HEK293 (cell line): ENCODE results near the gene ZSCAN2.
A peak's percentile ranks its signal among the peaks of the same experiment; 100 is the strongest.

Source experiments
- CTCF ChIA-PET: fragments of 350-600 bp; formaldehyde crosslinking; extraction: SDS; loops from one replicate; lab custom pipeline; 2021; ENCODE audit warnings: antibody characterized with exemption; lab: Yijun Ruan, JAX
- POLR2A ChIA-PET: fragments of 300-600 bp; formaldehyde crosslinking; extraction: SDS; loops from one replicate; lab custom pipeline; 2020; ENCODE audit warnings: antibody characterized with exemption, inconsistent platforms; lab: Yijun Ruan, JAX
- H3K27ac ChIP-seq: fragments of 200-500 bp; sonication (Bioruptor generic); 2 replicates; pipeline ENCODE4 v1.5.1; 2014; ENCODE audit warnings: low read depth, low read length, control low read depth, inconsistent platforms; ENCODE audit errors: extremely low read depth
- H3K36me3 ChIP-seq, 2 experiments: fragments of 200-500 bp in 1 of 2; sonication (Bioruptor generic) in 1 of 2; 1 replicate in 1 of 2; 2 replicates in 1 of 2; pipeline ENCODE4 v1.5.1; 2014 to 2017; ENCODE audit warnings: inconsistent platforms in 2 of 2, low read length in 2 of 2; ENCODE audit not compliant: control insufficient read depth in 2 of 2, insufficient read depth in 1 of 2
- H3K4me1 ChIP-seq: fragments of 200-500 bp; sonication (Bioruptor generic); 2 replicates; pipeline ENCODE4 v1.5.1; 2014; ENCODE audit warnings: mild to moderate bottlenecking, low read length, inconsistent platforms; ENCODE audit not compliant: control insufficient read depth, insufficient read depth
- H3K4me3 ChIP-seq: 2 replicates; pipeline ENCODE4 v1.5.1; 2011; ENCODE audit warnings: low read depth, mild to moderate bottlenecking, control low read depth, low read length, moderate library complexity
- H3K9me3 ChIP-seq: fragments of 200-500 bp; sonication (Bioruptor generic); 2 replicates; pipeline ENCODE4 v1.5.1; 2014; ENCODE audit warnings: low read depth, low read length, inconsistent platforms; ENCODE audit not compliant: control insufficient read depth, insufficient read depth
- GFI1B ChIP-seq: fragments of 450-650 bp; formaldehyde crosslinking; IDR thresholded peaks from 2 replicates; pipeline ENCODE4 v1.5.1; 2016; ENCODE audit warnings: missing biosample characterization, missing genetic modification characterization
- GLI2 ChIP-seq: fragments of 450-650 bp; formaldehyde crosslinking; IDR thresholded peaks from 2 replicates; pipeline ENCODE4; 2017; ENCODE audit warnings: missing biosample characterization, missing genetic modification characterization, low read depth, borderline replicate concordance
- GLIS2 ChIP-seq: fragments of 450-650 bp; formaldehyde crosslinking; IDR thresholded peaks from 2 replicates; pipeline ENCODE4 v1.5.1; 2016; ENCODE audit warnings: missing biosample characterization, missing genetic modification characterization
- HOXD13 ChIP-seq: sonication (generic); formaldehyde crosslinking; IDR thresholded peaks from 2 replicates; pipeline ENCODE4 v1.8.0; 2022; ENCODE audit warnings: missing genetic modification reagents, borderline replicate concordance
- KLF1 ChIP-seq: fragments of 450-650 bp; formaldehyde crosslinking; IDR thresholded peaks from 2 replicates; pipeline ENCODE4 v1.5.1; 2016; ENCODE audit warnings: missing biosample characterization, missing genetic modification characterization
- KLF9 ChIP-seq: fragments of 450-650 bp; formaldehyde crosslinking; IDR thresholded peaks from 2 replicates; pipeline ENCODE4 v1.5.1; 2016; ENCODE audit warnings: missing biosample characterization, missing genetic modification characterization, low read depth
- MZF1 ChIP-seq: fragments of 450-650 bp; formaldehyde crosslinking; IDR thresholded peaks from 2 replicates; pipeline ENCODE4 v1.5.1; 2017; ENCODE audit warnings: missing biosample characterization, missing genetic modification characterization, borderline replicate concordance
- SP7 ChIP-seq: fragments of 450-650 bp; formaldehyde crosslinking; IDR thresholded peaks from 2 replicates; pipeline ENCODE4 v1.5.1; 2016; ENCODE audit warnings: missing biosample characterization, missing genetic modification characterization
- ZFP37 ChIP-seq: fragments of 450-650 bp; formaldehyde crosslinking; IDR thresholded peaks from 2 replicates; pipeline ENCODE4 v1.5.1; 2016; ENCODE audit warnings: missing biosample characterization, missing genetic modification characterization
- ZNF133 ChIP-seq: fragments of 450-650 bp; formaldehyde crosslinking; IDR thresholded peaks from 2 replicates; pipeline ENCODE4 v1.5.1; 2016; ENCODE audit warnings: missing biosample characterization, missing genetic modification characterization
- ZNF24 ChIP-seq: fragments of 450-650 bp; formaldehyde crosslinking; IDR thresholded peaks from 2 replicates; pipeline ENCODE4 v1.5.1; 2016; ENCODE audit warnings: missing biosample characterization, missing genetic modification characterization
- ZNF311 ChIP-seq: fragments of 450-650 bp; formaldehyde crosslinking; IDR thresholded peaks from 2 replicates; pipeline ENCODE4 v1.5.1; 2017; ENCODE audit warnings: missing biosample characterization, missing genetic modification characterization, borderline replicate concordance
- ZNF335 ChIP-seq: fragments of 450-650 bp; formaldehyde crosslinking; conservative IDR thresholded peaks from 2 replicates; pipeline ENCODE4 v1.5.1; 2016; ENCODE audit warnings: missing biosample characterization, missing genetic modification characterization
- ZNF341 ChIP-seq: fragments of 450-650 bp; formaldehyde crosslinking; IDR thresholded peaks from 2 replicates; pipeline ENCODE4; 2016; ENCODE audit warnings: low read depth, missing biosample characterization, missing genetic modification characterization
- ZNF48 ChIP-seq: fragments of 450-650 bp; formaldehyde crosslinking; IDR thresholded peaks from 2 replicates; pipeline ENCODE4 v1.5.1; 2016; ENCODE audit warnings: missing biosample characterization, missing genetic modification characterization
- ZNF514 ChIP-seq: fragments of 450-650 bp; formaldehyde crosslinking; IDR thresholded peaks from 2 replicates; pipeline ENCODE4 v1.5.1; 2016; ENCODE audit warnings: missing biosample characterization, missing genetic modification characterization
- ZNF610 ChIP-seq: fragments of 450-650 bp; formaldehyde crosslinking; IDR thresholded peaks from 2 replicates; pipeline ENCODE4 v1.5.1; 2016; ENCODE audit warnings: missing biosample characterization, missing genetic modification characterization, borderline replicate concordance
- ZNF624 ChIP-seq: fragments of 450-650 bp; formaldehyde crosslinking; IDR thresholded peaks from 2 replicates; pipeline ENCODE4 v1.5.1; 2017; ENCODE audit warnings: missing biosample characterization, missing genetic modification characterization
- ZNF660 ChIP-seq: fragments of 450-650 bp; IDR thresholded peaks from 2 replicates; pipeline ENCODE4 v1.5.1; 2018; ENCODE audit warnings: missing biosample characterization, mild to moderate bottlenecking, missing genetic modification characterization
- ZNF701 ChIP-seq: fragments of 450-650 bp; formaldehyde crosslinking; IDR thresholded peaks from 2 replicates; pipeline ENCODE4 v1.5.1; 2016; ENCODE audit warnings: missing biosample characterization, missing genetic modification characterization
- ZNF776 ChIP-seq: fragments of 450-650 bp; formaldehyde crosslinking; IDR thresholded peaks from 2 replicates; pipeline ENCODE4 v1.5.0; 2017; ENCODE audit warnings: missing biosample characterization, missing genetic modification characterization, borderline replicate concordance
- TF ChIP-seq, protein P1 (sequence below): fragments of 450-650 bp; formaldehyde crosslinking; IDR thresholded peaks from 2 replicates; pipeline ENCODE4 v1.5.1; 2016; ENCODE audit warnings: missing biosample characterization, missing genetic modification characterization, borderline replicate concordance
- TF ChIP-seq, protein P2 (sequence below): fragments of 450-650 bp; formaldehyde crosslinking; IDR thresholded peaks from 2 replicates; pipeline ENCODE4 v1.5.0; 2017; ENCODE audit warnings: missing biosample characterization, missing genetic modification characterization, borderline replicate concordance

ZSCAN2 gene

DNA sequence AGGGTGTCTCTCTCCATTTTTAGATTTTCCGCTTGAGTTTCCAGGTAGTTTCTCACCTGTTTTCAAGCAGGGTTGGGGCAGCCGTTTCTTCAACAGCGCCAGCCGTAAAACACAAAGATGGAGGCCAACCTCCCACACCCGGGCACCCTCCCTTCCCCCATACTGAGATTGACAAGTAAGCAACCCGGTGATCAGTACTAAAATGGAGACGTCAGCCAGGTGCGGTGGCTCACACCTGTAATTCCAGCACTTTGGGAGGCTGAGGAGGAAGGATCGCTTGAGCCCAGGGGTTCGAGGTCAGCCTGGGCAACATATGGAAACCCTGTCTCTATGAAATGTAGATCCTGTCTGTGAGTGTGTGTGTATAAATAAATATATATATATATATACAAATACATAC is 903 bp upstream of the ZSCAN2 start (continued):
- TF ChIP-seq, protein P1, sequence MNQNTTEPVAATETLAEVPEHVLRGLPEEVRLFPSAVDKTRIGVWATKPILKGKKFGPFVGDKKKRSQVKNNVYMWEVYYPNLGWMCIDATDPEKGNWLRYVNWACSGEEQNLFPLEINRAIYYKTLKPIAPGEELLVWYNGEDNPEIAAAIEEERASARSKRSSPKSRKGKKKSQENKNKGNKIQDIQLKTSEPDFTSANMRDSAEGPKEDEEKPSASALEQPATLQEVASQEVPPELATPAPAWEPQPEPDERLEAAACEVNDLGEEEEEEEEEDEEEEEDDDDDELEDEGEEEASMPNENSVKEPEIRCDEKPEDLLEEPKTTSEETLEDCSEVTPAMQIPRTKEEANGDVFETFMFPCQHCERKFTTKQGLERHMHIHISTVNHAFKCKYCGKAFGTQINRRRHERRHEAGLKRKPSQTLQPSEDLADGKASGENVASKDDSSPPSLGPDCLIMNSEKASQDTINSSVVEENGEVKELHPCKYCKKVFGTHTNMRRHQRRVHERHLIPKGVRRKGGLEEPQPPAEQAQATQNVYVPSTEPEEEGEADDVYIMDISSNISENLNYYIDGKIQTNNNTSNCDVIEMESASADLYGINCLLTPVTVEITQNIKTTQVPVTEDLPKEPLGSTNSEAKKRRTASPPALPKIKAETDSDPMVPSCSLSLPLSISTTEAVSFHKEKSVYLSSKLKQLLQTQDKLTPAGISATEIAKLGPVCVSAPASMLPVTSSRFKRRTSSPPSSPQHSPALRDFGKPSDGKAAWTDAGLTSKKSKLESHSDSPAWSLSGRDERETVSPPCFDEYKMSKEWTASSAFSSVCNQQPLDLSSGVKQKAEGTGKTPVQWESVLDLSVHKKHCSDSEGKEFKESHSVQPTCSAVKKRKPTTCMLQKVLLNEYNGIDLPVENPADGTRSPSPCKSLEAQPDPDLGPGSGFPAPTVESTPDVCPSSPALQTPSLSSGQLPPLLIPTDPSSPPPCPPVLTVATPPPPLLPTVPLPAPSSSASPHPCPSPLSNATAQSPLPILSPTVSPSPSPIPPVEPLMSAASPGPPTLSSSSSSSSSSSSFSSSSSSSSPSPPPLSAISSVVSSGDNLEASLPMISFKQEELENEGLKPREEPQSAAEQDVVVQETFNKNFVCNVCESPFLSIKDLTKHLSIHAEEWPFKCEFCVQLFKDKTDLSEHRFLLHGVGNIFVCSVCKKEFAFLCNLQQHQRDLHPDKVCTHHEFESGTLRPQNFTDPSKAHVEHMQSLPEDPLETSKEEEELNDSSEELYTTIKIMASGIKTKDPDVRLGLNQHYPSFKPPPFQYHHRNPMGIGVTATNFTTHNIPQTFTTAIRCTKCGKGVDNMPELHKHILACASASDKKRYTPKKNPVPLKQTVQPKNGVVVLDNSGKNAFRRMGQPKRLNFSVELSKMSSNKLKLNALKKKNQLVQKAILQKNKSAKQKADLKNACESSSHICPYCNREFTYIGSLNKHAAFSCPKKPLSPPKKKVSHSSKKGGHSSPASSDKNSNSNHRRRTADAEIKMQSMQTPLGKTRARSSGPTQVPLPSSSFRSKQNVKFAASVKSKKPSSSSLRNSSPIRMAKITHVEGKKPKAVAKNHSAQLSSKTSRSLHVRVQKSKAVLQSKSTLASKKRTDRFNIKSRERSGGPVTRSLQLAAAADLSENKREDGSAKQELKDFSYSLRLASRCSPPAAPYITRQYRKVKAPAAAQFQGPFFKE (tag by site-specific recombination): no peak
- TF ChIP-seq ZNF335 (tag by site-specific recombination) (no peak), GLI2 (tag by site-specific recombination) (no peak), ZNF776 (tag by site-specific recombination) (no peak), MZF1 (tag by site-specific recombination) (no peak), ZNF48 (tag by site-specific recombination) (no peak), ZNF514 (tag by site-specific recombination) (no peak)

DNA sequence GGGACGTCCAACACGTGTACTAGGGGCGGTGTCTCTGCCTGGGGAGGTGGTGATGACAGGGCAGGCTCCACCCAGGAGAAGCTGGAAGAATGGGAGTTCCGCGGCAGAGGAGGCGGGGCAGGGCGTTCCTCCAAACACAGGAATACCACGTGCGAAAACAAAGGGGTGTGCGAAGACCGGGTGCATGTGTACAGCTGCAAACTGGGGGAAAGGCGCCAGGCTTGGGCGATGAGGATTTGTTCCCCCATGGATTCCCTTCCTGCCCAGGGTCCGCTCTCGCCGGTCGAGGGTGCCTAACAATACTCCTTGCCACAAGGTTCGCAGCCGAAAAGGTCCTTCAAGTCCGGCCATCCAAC is 500 bp upstream of the ZSCAN2 start:
- Histone ChIP-seq H3K9me3 (no peaks in the 10 kb centered on the region), H3K36me3 (peaks cover 2 to 14% of the 10 kb centered on the region in 2 experiments; a peak in 2 of 3 replicates), H3K4me3 (peak overlapping the region; percentile 75), H3K27ac (no peak overlapping the region), H3K4me1 (peaks cover 16% of the 10 kb centered on the region)
- ChIA-PET POLR2A (interaction anchor here (0.8 to 2.6 kb wide), 8 partner anchors 24 to 130 kb away, joined by 3 to 29 read pairs (median 6); partner anchors contain the start of genes SEC11A and WDR73), CTCF (interaction anchor here (0.7 to 3.8 kb wide), 10 partner anchors 9 to 406 kb away, joined by 3 to 29 read pairs (median 8); partner anchors contain the start of gene WDR73)
- TF ChIP-seq KLF1 (tag by site-specific recombination): peak; percentile 95
- TF ChIP-seq, protein P1 (tag by site-specific recombination): no peak
- no peak for TF ChIP-seq ZNF311 (tag by site-specific recombination)
- TF ChIP-seq, protein P2, sequence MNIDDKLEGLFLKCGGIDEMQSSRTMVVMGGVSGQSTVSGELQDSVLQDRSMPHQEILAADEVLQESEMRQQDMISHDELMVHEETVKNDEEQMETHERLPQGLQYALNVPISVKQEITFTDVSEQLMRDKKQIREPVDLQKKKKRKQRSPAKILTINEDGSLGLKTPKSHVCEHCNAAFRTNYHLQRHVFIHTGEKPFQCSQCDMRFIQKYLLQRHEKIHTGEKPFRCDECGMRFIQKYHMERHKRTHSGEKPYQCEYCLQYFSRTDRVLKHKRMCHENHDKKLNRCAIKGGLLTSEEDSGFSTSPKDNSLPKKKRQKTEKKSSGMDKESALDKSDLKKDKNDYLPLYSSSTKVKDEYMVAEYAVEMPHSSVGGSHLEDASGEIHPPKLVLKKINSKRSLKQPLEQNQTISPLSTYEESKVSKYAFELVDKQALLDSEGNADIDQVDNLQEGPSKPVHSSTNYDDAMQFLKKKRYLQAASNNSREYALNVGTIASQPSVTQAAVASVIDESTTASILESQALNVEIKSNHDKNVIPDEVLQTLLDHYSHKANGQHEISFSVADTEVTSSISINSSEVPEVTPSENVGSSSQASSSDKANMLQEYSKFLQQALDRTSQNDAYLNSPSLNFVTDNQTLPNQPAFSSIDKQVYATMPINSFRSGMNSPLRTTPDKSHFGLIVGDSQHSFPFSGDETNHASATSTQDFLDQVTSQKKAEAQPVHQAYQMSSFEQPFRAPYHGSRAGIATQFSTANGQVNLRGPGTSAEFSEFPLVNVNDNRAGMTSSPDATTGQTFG (tag by site-specific recombination): no peak
- no peak for TF ChIP-seq ZNF701 (tag by site-specific recombination)
- no peak for TF ChIP-seq ZNF624 (tag by site-specific recombination)
- TF ChIP-seq GLIS2 (tag by site-specific recombination): no peak
- no peak for TF ChIP-seq ZNF24 (tag by site-specific recombination)
- TF ChIP-seq ZNF133: 0 out of 2 replicates have a peak, but pooled peaks have one; percentile 15
- TF ChIP-seq HOXD13 (CRISPR knock-in tag): 0 out of 2 replicates have a peak, but pooled peaks have one; percentile 50
- peak; percentile 18; the same call in 1 of the 2 replicates for TF ChIP-seq SP7
- TF ChIP-seq ZNF610: peak; percentile 39; the same call in 1 of the 2 replicates
- TF ChIP-seq KLF9: peak; percentile 90
- TF ChIP-seq ZNF341 (tag by site-specific recombination): no peak
- TF ChIP-seq ZFP37 (tag by site-specific recombination): peak; percentile 18; the same call in 1 of the 2 replicates
- TF ChIP-seq GFI1B: no peak
- TF ChIP-seq ZNF660 (tag by site-specific recombination): peak; percentile 36; the same call in 1 of the 2 replicates
